ENCODE data around the gene FAM174B. TPM values are rescaled to one million over a fixed set of nuclear protein-coding genes. Genes with fewer than 3 reads are reported as not detected.

The FAM174B gene
- total RNA-seq, result 14.1 TPM

GRCh38 chr15:92655178-92655995 is at the start of gene FAM174B:
Gene FAM174B (minus strand): TSS chr15:92655775.

Other genes starting within 250 kb of the FAM174B start
- gene CHD2, start 244.5 kb upstream of the FAM174B start, total RNA-seq, result 201 TPM